ENCODE results near the gene UBE4B. TPM values are rescaled to one million over a fixed set of nuclear protein-coding genes. Genes with fewer than 3 reads are reported as not detected.

The UBE4B gene
- total and polyA plus RNA-seq, 9 donors: 26.3 to 46.9 (median 38.9) TPM

DNA sequence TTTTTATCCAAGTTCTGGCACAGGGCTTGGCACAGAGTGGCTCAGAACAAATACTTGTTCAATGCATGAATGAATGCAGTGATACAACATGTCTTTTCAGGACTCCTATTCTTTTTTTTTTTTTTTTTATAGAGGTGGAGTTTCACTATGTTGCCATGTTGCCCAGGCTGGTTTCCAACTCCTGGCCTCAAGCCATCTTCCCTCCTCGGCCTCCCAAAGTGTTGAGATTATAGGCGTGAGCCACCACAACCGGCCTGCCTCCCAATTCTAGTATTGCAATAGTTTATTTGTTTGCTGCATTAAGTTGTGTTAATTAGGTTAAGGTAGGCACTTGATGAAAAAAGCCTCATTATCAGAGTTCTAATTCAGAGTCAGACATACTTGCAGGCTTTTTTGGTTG, 17.9 kb downstream of the UBE4B start:
- 73 to 84% (median 79%) methylated on average over 3 of the region's 3 CpGs for WGBS, 3 donors
- no peak for DNase-seq
- Histone ChIP-seq H3K4me1 (ENCODE audit: insufficient read depth) (peaks cover 21% of the 10 kb centered on the region), H3K27me3 (no peaks in the 10 kb centered on the region), H3K36me3 (no peaks in the 10 kb centered on the region), H3K27ac (no peak overlapping the region), H3K4me3 (no peak overlapping the region), H3K9me3 (no peaks in the 10 kb centered on the region)
- TF ChIP-seq EP300 (IDR thresholded peaks at IDR 0.05) (no peak), POLR2A (IDR thresholded peaks at IDR 0.05) (no peak)
- TF ChIP-seq, protein P1, sequence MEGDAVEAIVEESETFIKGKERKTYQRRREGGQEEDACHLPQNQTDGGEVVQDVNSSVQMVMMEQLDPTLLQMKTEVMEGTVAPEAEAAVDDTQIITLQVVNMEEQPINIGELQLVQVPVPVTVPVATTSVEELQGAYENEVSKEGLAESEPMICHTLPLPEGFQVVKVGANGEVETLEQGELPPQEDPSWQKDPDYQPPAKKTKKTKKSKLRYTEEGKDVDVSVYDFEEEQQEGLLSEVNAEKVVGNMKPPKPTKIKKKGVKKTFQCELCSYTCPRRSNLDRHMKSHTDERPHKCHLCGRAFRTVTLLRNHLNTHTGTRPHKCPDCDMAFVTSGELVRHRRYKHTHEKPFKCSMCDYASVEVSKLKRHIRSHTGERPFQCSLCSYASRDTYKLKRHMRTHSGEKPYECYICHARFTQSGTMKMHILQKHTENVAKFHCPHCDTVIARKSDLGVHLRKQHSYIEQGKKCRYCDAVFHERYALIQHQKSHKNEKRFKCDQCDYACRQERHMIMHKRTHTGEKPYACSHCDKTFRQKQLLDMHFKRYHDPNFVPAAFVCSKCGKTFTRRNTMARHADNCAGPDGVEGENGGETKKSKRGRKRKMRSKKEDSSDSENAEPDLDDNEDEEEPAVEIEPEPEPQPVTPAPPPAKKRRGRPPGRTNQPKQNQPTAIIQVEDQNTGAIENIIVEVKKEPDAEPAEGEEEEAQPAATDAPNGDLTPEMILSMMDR (IDR thresholded peaks at IDR 0.05): no peak
- intact Hi-C loops (cut with DNase I): no loop called here

DNA sequence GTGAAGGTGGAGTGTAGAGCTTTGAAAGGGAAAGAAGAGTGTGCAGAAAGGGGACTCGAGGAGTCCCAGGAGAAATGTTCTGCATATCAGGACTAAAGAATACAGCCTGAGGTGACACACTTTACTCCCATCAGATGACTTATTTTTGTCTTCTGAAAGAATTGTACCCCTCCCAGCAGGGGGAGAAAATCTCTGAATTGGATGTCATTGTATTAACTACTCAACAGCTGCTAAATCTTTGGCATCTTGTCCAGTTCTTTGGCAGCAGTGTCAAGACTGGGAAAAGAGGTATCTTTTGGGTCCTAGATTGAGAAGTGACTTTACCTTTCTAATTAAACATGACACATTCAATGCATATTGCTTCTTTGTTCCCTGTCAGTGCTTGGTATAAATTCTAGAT, 18.9 kb downstream of the UBE4B start:
- peaks cover 13% of the 10 kb centered on the region for H3K4me1 ChIP-seq (ENCODE audit: insufficient read depth)
- H3K27ac ChIP-seq: no peak overlapping the region
- TF ChIP-seq, protein P1 (IDR thresholded peaks at IDR 0.05): no peak
- TF ChIP-seq POLR2A (IDR thresholded peaks at IDR 0.05) (no peak), EP300 (IDR thresholded peaks at IDR 0.05) (no peak)
- intact Hi-C loops (cut with DNase I): no loop called here
- 92 to 100% (median 98%) methylated on average over 1 of the region's 1 CpG for WGBS, 3 donors
- no peak for DNase-seq
- H3K36me3 ChIP-seq: no peaks in the 10 kb centered on the region
- no peaks in the 10 kb centered on the region for H3K9me3 ChIP-seq
- no peaks in the 10 kb centered on the region for H3K27me3 ChIP-seq
- H3K4me3 ChIP-seq: no peak overlapping the region

DNA sequence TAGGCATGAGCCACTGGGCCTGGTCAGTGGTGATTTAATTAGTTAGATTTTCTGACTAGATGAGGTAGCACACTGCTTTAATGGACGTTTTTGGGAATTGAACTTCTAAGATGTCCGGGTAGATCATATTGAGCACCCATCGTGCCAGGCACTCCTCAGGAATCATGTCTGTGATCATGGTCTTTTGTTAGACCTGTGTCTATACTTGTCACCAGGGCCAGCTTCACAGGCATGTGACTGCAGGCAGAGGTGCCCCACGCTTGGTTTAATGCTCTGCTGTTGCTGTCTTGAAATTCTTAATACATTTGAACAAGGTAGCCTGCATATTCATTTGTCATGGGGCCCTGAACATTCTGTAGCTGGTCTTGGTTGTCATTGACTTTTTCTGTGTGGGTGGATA, 19.6 kb downstream of the UBE4B start:
- Histone ChIP-seq H3K4me1 (ENCODE audit: insufficient read depth) (peaks cover 8% of the 10 kb centered on the region), H3K27me3 (no peaks in the 10 kb centered on the region), H3K9me3 (no peaks in the 10 kb centered on the region), H3K4me3 (no peak overlapping the region), H3K36me3 (no peaks in the 10 kb centered on the region), H3K27ac (no peak overlapping the region)
- 90 to 94% (median 91%) methylated on average over 4 of the region's 4 CpGs for WGBS, 3 donors
- no peak for DNase-seq
- intact Hi-C loops (cut with DNase I): no loop called here
- TF ChIP-seq POLR2A (IDR thresholded peaks at IDR 0.05): no peak
- TF ChIP-seq, protein P1 (IDR thresholded peaks at IDR 0.05): no peak
- TF ChIP-seq EP300 (IDR thresholded peaks at IDR 0.05): no peak

DNA sequence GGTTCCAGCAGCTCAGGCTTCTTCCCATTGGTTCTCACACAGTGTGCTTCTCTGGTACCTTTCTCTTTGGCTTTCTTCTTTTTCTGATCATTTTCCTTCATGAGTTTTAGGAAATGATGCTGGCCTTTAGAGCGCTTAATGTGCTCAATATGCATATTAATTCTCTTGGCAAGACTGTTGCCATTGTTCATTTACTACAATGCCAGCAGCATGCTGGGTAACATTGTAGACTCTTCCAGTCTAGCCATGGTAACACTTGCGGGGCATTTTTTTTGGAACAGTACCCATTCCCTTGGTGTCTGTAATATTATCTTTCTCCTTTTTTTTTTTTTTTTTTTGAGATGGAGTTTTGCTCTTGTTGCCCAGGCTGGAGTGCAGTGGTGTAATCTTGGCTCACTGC, 21.7 kb downstream of the UBE4B start:
- Histone ChIP-seq H3K36me3 (no peaks in the 10 kb centered on the region), H3K4me1 (ENCODE audit: insufficient read depth) (peaks cover 11% of the 10 kb centered on the region), H3K9me3 (no peaks in the 10 kb centered on the region), H3K27me3 (no peaks in the 10 kb centered on the region), H3K4me3 (no peak overlapping the region), H3K27ac (no peak overlapping the region)
- WGBS, 3 donors: 87 to 96% (median 94%) methylated on average over 2 of the region's 2 CpGs
- intact Hi-C loops (cut with DNase I): no loop called here
- DNase-seq: no peak
- TF ChIP-seq POLR2A (IDR thresholded peaks at IDR 0.05) (no peak), EP300 (IDR thresholded peaks at IDR 0.05) (no peak)
- TF ChIP-seq, protein P1 (IDR thresholded peaks at IDR 0.05): no peak

DNA sequence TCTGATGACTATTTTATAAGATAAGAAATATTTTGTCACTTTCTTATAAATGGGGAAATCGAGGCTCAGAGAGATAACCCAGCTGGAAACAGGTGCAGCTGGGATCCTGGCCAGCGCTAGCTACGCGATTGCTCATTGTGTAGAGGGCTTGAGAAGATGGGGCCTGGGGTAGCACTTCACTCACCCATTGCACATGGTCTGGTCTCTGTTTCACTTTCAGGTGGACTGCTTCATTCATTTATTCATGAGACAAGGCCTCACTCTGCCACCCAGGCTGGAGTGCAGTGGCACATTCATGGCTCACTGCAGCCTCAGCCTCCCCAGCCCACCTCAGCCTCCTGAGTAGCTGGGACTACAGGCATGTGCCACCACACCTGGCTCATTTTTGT, 23.8 kb downstream of the UBE4B start:
- WGBS, 3 donors: 87 to 89% (median 87%) methylated on average over 4 of the region's 4 CpGs
- intact Hi-C loops (cut with DNase I): no loop called here
- DNase-seq: no peak
- Histone ChIP-seq H3K27ac (no peak overlapping the region), H3K36me3 (no peaks in the 10 kb centered on the region), H3K27me3 (no peaks in the 10 kb centered on the region), H3K9me3 (no peaks in the 10 kb centered on the region), H3K4me1 (ENCODE audit: insufficient read depth) (peaks cover 11% of the 10 kb centered on the region), H3K4me3 (no peak overlapping the region)
- TF ChIP-seq, protein P1 (IDR thresholded peaks at IDR 0.05): no peak
- no peak for TF ChIP-seq POLR2A (IDR thresholded peaks at IDR 0.05)
